ACC112 (cell line): ENCODE results near the gene IGF2R.
"Not testable (repeated sequence)": the region's sequence is repeated elsewhere in the genome, so short reads cannot be mapped to it uniquely, and the experiment has no call there.

Source experiments
- H2AFZ ChIP-seq: fragments of 200-600 bp; sonication (generic); one replicate; pipeline ENCODE4 v1.6.0; 2017; ENCODE audit warnings: antibody characterized with exemption, low read length; ENCODE audit not compliant: unreplicated experiment
- H3K27ac ChIP-seq: fragments of 200-600 bp; sonication (generic); 2 replicates; pipeline ENCODE4 v1.5.1; 2014; ENCODE audit warnings: low read depth, mild to moderate bottlenecking, antibody characterized with exemption, low read length, moderate library complexity
- H3K27me3 ChIP-seq: fragments of 200-600 bp; sonication (generic); 2 replicates; pipeline ENCODE4 v1.6.1; 2014; ENCODE audit warnings: mild to moderate bottlenecking, antibody characterized with exemption, low read length, moderate library complexity, mixed read lengths; ENCODE audit not compliant: insufficient read depth
- H3K36me3 ChIP-seq: fragments of 200-600 bp; sonication (generic); 2 replicates; pipeline ENCODE4 v1.6.1; 2016; ENCODE audit warnings: mild to moderate bottlenecking, antibody characterized with exemption, low read length, moderate library complexity, mixed read lengths; ENCODE audit not compliant: insufficient read depth
- H3K4me1 ChIP-seq: fragments of 200-600 bp; sonication (generic); one replicate; pipeline ENCODE4 v1.6.1; 2016; ENCODE audit warnings: low read length, mixed read lengths; ENCODE audit not compliant: insufficient read depth, unreplicated experiment, control insufficient read depth
- H3K4me3 ChIP-seq: fragments of 200-600 bp; sonication (generic); 2 replicates; pipeline ENCODE4 v1.5.1; 2014; ENCODE audit warnings: mild to moderate bottlenecking, low read depth, low read length
- H3K79me2 ChIP-seq: fragments of 200-600 bp; sonication (generic); one replicate; pipeline ENCODE4 v1.6.0; 2016; ENCODE audit warnings: low read length; ENCODE audit not compliant: control insufficient read depth, unreplicated experiment, insufficient read depth

Gene IGF2R

GRCh38 chr6:160084198-160084776 lies 115.4 kb downstream of the IGF2R start:
- H3K27me3 ChIP-seq = no peaks in the 10 kb centered on the region
- H3K4me1 ChIP-seq = peaks cover 5% of the 10 kb centered on the region
- no peak overlapping the region for H2AFZ ChIP-seq
- H3K36me3 ChIP-seq = peaks cover 30% of the 10 kb centered on the region
- no peak overlapping the region for H3K27ac ChIP-seq
- H3K4me3 ChIP-seq = no peak overlapping the region
- no peaks in the 10 kb centered on the region for H3K79me2 ChIP-seq

- peaks cover 30% of the 10 kb centered on the region for H3K36me3 ChIP-seq
- no peaks in the 10 kb centered on the region for H3K27me3 ChIP-seq
- H3K79me2 ChIP-seq = no peaks in the 10 kb centered on the region
- H3K4me3 ChIP-seq = no peak overlapping the region
- peaks cover 5% of the 10 kb centered on the region for H3K4me1 ChIP-seq
- no peak overlapping the region for H2AFZ ChIP-seq
- no peak overlapping the region for H3K27ac ChIP-seq
Measured at GRCh38 chr6:160085226-160085625, 116.3 kb downstream of the IGF2R start.

GRCh38 chr6:160085713-160086505 lies 117.0 kb downstream of the IGF2R start:
- no peaks in the 10 kb centered on the region for H3K27me3 ChIP-seq
- H2AFZ ChIP-seq = no peak overlapping the region
- H3K36me3 ChIP-seq = peaks cover 27% of the 10 kb centered on the region

GRCh38 chr6:160086754-160087153 lies 117.9 kb downstream of the IGF2R start:
- Histone ChIP-seq H3K36me3 (peaks cover 27% of the 10 kb centered on the region), H2AFZ (no peak overlapping the region), H3K4me3 (no peak overlapping the region), H3K27me3 (no peaks in the 10 kb centered on the region), H3K27ac (no peak overlapping the region), H3K79me2 (no peaks in the 10 kb centered on the region), H3K4me1 (peaks cover 5% of the 10 kb centered on the region)

More at GRCh38 chr6:160085713-160086505, 117.0 kb downstream of the IGF2R start:
- Histone ChIP-seq H3K79me2 (no peaks in the 10 kb centered on the region), H3K4me3 (no peak overlapping the region), H3K27ac (no peak overlapping the region), H3K4me1 (peaks cover 5% of the 10 kb centered on the region)

GRCh38 chr6:160088069-160088783 lies 119.3 kb downstream of the IGF2R start:
- Histone ChIP-seq H3K4me3 (no peak overlapping the region), H3K36me3 (peaks cover 27% of the 10 kb centered on the region), H3K4me1 (peaks cover 5% of the 10 kb centered on the region), H3K27me3 (no peaks in the 10 kb centered on the region), H2AFZ (no peak overlapping the region), H3K27ac (no peak overlapping the region), H3K79me2 (no peaks in the 10 kb centered on the region)

GRCh38 chr6:160088784-160089533 lies 120.1 kb downstream of the IGF2R start:
- Histone ChIP-seq H3K27me3 (no peaks in the 10 kb centered on the region), H3K4me1 (peaks cover 5% of the 10 kb centered on the region), H2AFZ (no peak overlapping the region), H3K36me3 (peaks cover 27% of the 10 kb centered on the region), H3K27ac (no peak overlapping the region), H3K79me2 (no peaks in the 10 kb centered on the region), H3K4me3 (no peak overlapping the region)

GRCh38 chr6:160089534-160089897 lies 120.6 kb downstream of the IGF2R start:
- H3K79me2 ChIP-seq = no peaks in the 10 kb centered on the region
- H2AFZ ChIP-seq = no peak overlapping the region
- H3K36me3 ChIP-seq = peaks cover 27% of the 10 kb centered on the region
- no peak overlapping the region for H3K27ac ChIP-seq
- H3K4me3 ChIP-seq = no peak overlapping the region
- H3K27me3 ChIP-seq = no peaks in the 10 kb centered on the region
- peaks cover 5% of the 10 kb centered on the region for H3K4me1 ChIP-seq

- H3K4me1 ChIP-seq, H3K4me3 ChIP-seq, H3K27ac ChIP-seq, H3K79me2 ChIP-seq, H2AFZ ChIP-seq, H3K27me3 ChIP-seq: not testable (repeated sequence)
- H3K36me3 ChIP-seq = peaks cover 26% of the 10 kb centered on the region
Measured at GRCh38 chr6:160090442-160091239, 121.8 kb downstream of the IGF2R start.

GRCh38 chr6:160092176-160092575 lies 123.3 kb downstream of the IGF2R start:
- not testable (repeated sequence) for H2AFZ ChIP-seq, H3K27me3 ChIP-seq, H3K4me1 ChIP-seq, H3K27ac ChIP-seq, H3K79me2 ChIP-seq, H3K4me3 ChIP-seq
- peaks cover 21% of the 10 kb centered on the region for H3K36me3 ChIP-seq

GRCh38 chr6:160092602-160093001 lies 123.7 kb downstream of the IGF2R start:
- Histone ChIP-seq H3K4me3 (no peak overlapping the region), H3K27ac (no peak overlapping the region), H2AFZ (no peak overlapping the region), H3K4me1 (peaks cover 5% of the 10 kb centered on the region), H3K79me2 (no peaks in the 10 kb centered on the region), H3K36me3 (peaks cover 21% of the 10 kb centered on the region), H3K27me3 (no peaks in the 10 kb centered on the region)
